Keratinocyte (primary cell): ENCODE data around the gene NBEA. TPM values are rescaled to one million over a fixed set of nuclear protein-coding genes. Genes with fewer than 3 reads are reported as not detected.

ENCODE experiments used
- DNase-seq: peaks from one replicate; pipeline ENCODE4 v3.0.0-alpha.2; 2011; ENCODE audit warnings: low read depth, missing footprints, low spot score
- FAIRE-seq: peaks from 2 replicates; lab custom pipeline; 2011; peaks lifted over from hg19 to GRCh38; lab: Jason Lieb, UNC
- H2AFZ ChIP-seq: 2 replicates; pipeline ENCODE4 v1.6.0; 2012; ENCODE audit warnings: low read length, control low read depth, inconsistent platforms; ENCODE audit not compliant: control insufficient read depth
- H3K27ac ChIP-seq: 2 replicates; pipeline ENCODE4 v1.5.1; 2011; ENCODE audit warnings: low read length; ENCODE audit not compliant: control insufficient read depth, insufficient read depth
- H3K27me3 ChIP-seq: 3 replicates; pipeline ENCODE4 v1.6.0; 2011; ENCODE audit warnings: low read length; ENCODE audit not compliant: control insufficient read depth, insufficient read depth; ENCODE audit errors: extremely low read depth
- H3K36me3 ChIP-seq, 2 experiments: 2 replicates in 1 of 2; 3 replicates in 1 of 2; pipeline ENCODE4 v1.5.1; 2011; ENCODE audit warnings: low read length in 2 of 2, mild to moderate bottlenecking in 1 of 2; ENCODE audit not compliant: control insufficient read depth in 2 of 2, insufficient read depth in 2 of 2; ENCODE audit errors: extremely low read depth in 1 of 2
- H3K4me1 ChIP-seq: 3 replicates; pipeline ENCODE4 v1.5.1; 2011; ENCODE audit warnings: low read length; ENCODE audit not compliant: control insufficient read depth, insufficient read depth; ENCODE audit errors: extremely low read depth
- H3K4me2 ChIP-seq: 3 replicates; pipeline ENCODE4 v1.6.0; 2011; ENCODE audit warnings: low read depth, low read length; ENCODE audit not compliant: control insufficient read depth, insufficient read depth; ENCODE audit errors: extremely low read depth
- H3K4me3 ChIP-seq, 3 experiments: fragments of 200-600 bp in 1 of 3; sonication (generic) in 1 of 3; 2 replicates in 2 of 3; 3 replicates in 1 of 3; pipeline ENCODE4 v1.5.1; 2011 to 2016; ENCODE audit warnings: low read length in 3 of 3, mild to moderate bottlenecking in 3 of 3, control low read depth in 2 of 3, inconsistent platforms in 1 of 3, low read depth in 1 of 3, mixed read lengths in 1 of 3, mixed run types in 1 of 3, moderate library complexity in 1 of 3; ENCODE audit not compliant: control insufficient read depth in 2 of 3, insufficient read depth in 2 of 3; ENCODE audit errors: extremely low read depth in 1 of 3
- H3K79me2 ChIP-seq: 2 replicates; pipeline ENCODE4 v1.6.0; 2012; ENCODE audit warnings: low read length; ENCODE audit not compliant: control insufficient read depth, insufficient read depth
- H3K9ac ChIP-seq: 3 replicates; pipeline ENCODE4 v1.6.0; 2011; ENCODE audit warnings: low read length; ENCODE audit not compliant: control insufficient read depth, insufficient read depth; ENCODE audit errors: extremely low read depth
- H3K9me1 ChIP-seq: 3 replicates; pipeline ENCODE4 v1.6.0; 2011; ENCODE audit warnings: low read length; ENCODE audit not compliant: control insufficient read depth, insufficient read depth; ENCODE audit errors: extremely low read depth
- H3K9me3 ChIP-seq: 2 replicates; pipeline ENCODE4 v1.5.1; 2012; ENCODE audit warnings: low read depth, low read length; ENCODE audit not compliant: control insufficient read depth
- H4K20me1 ChIP-seq: 3 replicates; pipeline ENCODE4 v1.6.0; 2011; ENCODE audit warnings: low read length; ENCODE audit not compliant: control insufficient read depth, insufficient read depth; ENCODE audit errors: extremely low read depth
- CTCF ChIP-seq, 3 experiments: IDR thresholded peaks in 1 of 3; conservative IDR thresholded peaks in 1 of 3; optimal IDR thresholded peaks in 1 of 3; 2 replicates in 2 of 3; 3 replicates in 1 of 3; pipeline versions ENCODE3 to v1.5.1; 2011; ENCODE audit warnings: low read length in 3 of 3, mild to moderate bottlenecking in 3 of 3, moderate library complexity in 2 of 3, control low read depth in 1 of 3, inconsistent platforms in 1 of 3; ENCODE audit not compliant: insufficient read depth in 2 of 3; ENCODE audit errors: extremely low read depth in 1 of 3
- EZH2 ChIP-seq: IDR thresholded peaks from one replicate; pipeline ENCODE4 v1.6.1; 2012; ENCODE audit warnings: inconsistent platforms, mild to moderate bottlenecking, low read length, moderate library complexity
- dilution Hi-C: fragments of 300-500 bp; cut with MboI; formaldehyde crosslinking; loops from one replicate; pipeline ENCODE4 v1.7.0; 2020; ENCODE audit warnings: low sequenced_read_pairs; ENCODE audit not compliant: extremely low pct_ligation_motif_present
- polyA plus RNA-seq, 5 experiments: library from polyadenylated mRNA; depleted of rRNA in 3 of 5; stranded (reverse) in 3 of 5; stranded (forward) in 1 of 5; unstranded in 1 of 5; fragments of >200 nt; gene quantifications; 1 replicate in 1 of 5; 2 replicates in 3 of 5; 3 replicates in 1 of 5; pipeline versions ENCODE4 v1.2.1 to v1.2.3, GENCODE V29; 2011 to 2012; ENCODE audit warnings: missing spikeins in 2 of 5, low read depth in 1 of 5, low replicate concordance in 1 of 5

The NBEA gene
- polyA plus RNA-seq, 1 donor (not counting 4 experiments of a cell fraction or from before 2014, with no cell fraction given) = 0.05 TPM

GRCh38 chr13:35225582-35225981, 283.5 kb downstream of the NBEA start:
- Histone ChIP-seq H3K4me1 (no peaks in the 10 kb centered on the region), H2AFZ (no peak overlapping the region), H3K4me3 (no peak overlapping the region), H3K4me2 (no peak overlapping the region), H3K79me2 (no peaks in the 10 kb centered on the region), H3K36me3 (no peaks in the 10 kb centered on the region), H3K9me3 (no peaks in the 10 kb centered on the region), H4K20me1 (no peaks in the 10 kb centered on the region), H3K9ac (no peak overlapping the region), H3K9me1 (no peaks in the 10 kb centered on the region), H3K27ac (no peak overlapping the region), H3K27me3 (no peaks in the 10 kb centered on the region)
- dilution Hi-C loops = no loop called here
- no peak for DNase-seq
- TF ChIP-seq CTCF (optimal IDR thresholded peaks at IDR 0.05 in 1 of 3, IDR thresholded peaks at IDR 0.05 in 1 of 3, conservative IDR thresholded peaks at IDR 0.05 in 1 of 3; ENCODE audit: extremely low read depth in 1 of 3, insufficient read depth in 2 of 3, low read length in 3 of 3) (no peak), EZH2 (no peak)
- FAIRE-seq = no peak

- FAIRE-seq = no peak
- Histone ChIP-seq H3K79me2 (no peaks in the 10 kb centered on the region), H3K4me3 (no peak overlapping the region), H3K36me3 (no peaks in the 10 kb centered on the region), H3K9me3 (no peaks in the 10 kb centered on the region), H4K20me1 (no peaks in the 10 kb centered on the region), H3K27me3 (no peaks in the 10 kb centered on the region), H3K27ac (no peak overlapping the region), H3K9ac (no peak overlapping the region), H3K4me2 (no peak overlapping the region), H3K9me1 (no peaks in the 10 kb centered on the region), H2AFZ (no peak overlapping the region), H3K4me1 (no peaks in the 10 kb centered on the region)
- dilution Hi-C loops = no loop called here
- DNase-seq = no peak
- TF ChIP-seq EZH2 = no peak
- TF ChIP-seq CTCF (optimal IDR thresholded peaks at IDR 0.05 in 1 of 3, IDR thresholded peaks at IDR 0.05 in 1 of 3, conservative IDR thresholded peaks at IDR 0.05 in 1 of 3; ENCODE audit: extremely low read depth in 1 of 3, insufficient read depth in 2 of 3, low read length in 3 of 3) = no peak
These were observed 286.5 kb downstream of the NBEA start for GRCh38 chr13:35228536-35228935.
